Pancreas (tissue), 10 donors: ENCODE measurements around the gene PLSCR1. TPM values are rescaled to one million over a fixed set of nuclear protein-coding genes. Genes with fewer than 3 reads are reported as not detected.

Source experiments
- ATAC-seq, 4 donors: fragments of 200-7000 bp; cut with Tn5 transposase; one replicate each; pipeline versions ENCODE4 v1.8.0 to v1.9.1; 2020; ENCODE audit warnings: mild to moderate bottlenecking in 4 of 4, moderate library complexity in 4 of 4
- DNase-seq, 6 donors: peaks; one replicate each; pipeline ENCODE4 v3.0.0-alpha.2; 2020
- FAIRE-seq: peaks from 2 replicates; lab custom pipeline; 2012; peaks lifted over from hg19 to GRCh38; lab: Jason Lieb, UNC
- H3K27ac ChIP-seq, 4 donors: fragments of 200-600 bp; sonication (generic); 1 replicate in 3 of 4; 2 replicates in 1 of 4; pipeline versions ENCODE4 v1.5.0 to v1.8.0; 2020
- H3K27me3 ChIP-seq, 4 donors: fragments of 200-600 bp; one replicate each; pipeline ENCODE4 v1.8.0; 2021
- H3K36me3 ChIP-seq, 3 donors: fragments of 200-600 bp; sonication (generic) in 1 of 3; one replicate each; pipeline versions ENCODE4 v1.5.0 to v1.8.0; 2020 to 2021
- H3K4me1 ChIP-seq, 3 donors: fragments of 200-600 bp; one replicate each; pipeline ENCODE4 v1.8.0; 2021
- H3K4me3 ChIP-seq, 4 donors: fragments of 200-600 bp; sonication (generic) in 2 of 4; one replicate each; pipeline versions ENCODE4 v1.5.0 to v1.8.0; 2020 to 2021
- H3K9me3 ChIP-seq, 4 donors: fragments of 200-600 bp; one replicate each; pipeline ENCODE4 v1.8.0; 2021
- WGBS, 2 donors: extraction: QIAGEN DNeasy Blood & Tissue Kit; methylation state at CpG; one replicate each; pipeline ENCODE4 v1.1.7; 2013; 5-methylcytosine and 5-hydroxymethylcytosine counted together
- intact Hi-C, 3 donors: fragments of 100-400 bp; cut with DNase I; formaldehyde crosslinking; loops; one replicate each; pipeline versions ENCODE4 v1.11.1 to v1.14.2; 2022
- polyA plus RNA-seq, 2 donors: library from polyadenylated mRNA; stranded (reverse); fragments of 200-250 nt; gene quantifications; one replicate each; pipeline ENCODE4 v1.2.3, GENCODE V29; 2013
- total RNA-seq, 6 donors: library from RNA; stranded (reverse); fragmentation: NEBNext Ultra II Directional in 4 of 6; extraction: Animal tissue kit (Norgen Biotek cat#: 25700) in 4 of 6; gene quantifications; one replicate each; pipeline versions ENCODE4 v1.2.1 to v1.2.4, GENCODE V29; 2021 to 2023
- TF ChIP-seq, protein P1 (sequence below), 4 donors: fragments of 200-600 bp; sonication (generic) in 3 of 4; IDR thresholded peaks; one replicate each; pipeline versions ENCODE4 v1.5.0 to v1.8.0; 2021; ENCODE audit warnings: antibody characterized with exemption in 4 of 4
- donor health status: healthy with polysubstance abuse.
- donor health status: DM: no; HTN: no; CAD: no; lungs with moderate emphysema.
- donor health status: DM: no; HTN: no; CAD: no.
- donor health status: control.
- donor health status: control.
- donor health status: Bipolar disorder and iron deficiency.
- donor health status: DM: yes; HTN: yes; CAD: no.
- donor health status: DM: no; HTN: no; CAD: no.
- donor health status: DM: no; HTN: no; CAD: no.
- donor health status: DM: yes; HTN: yes; CAD: no.

The PLSCR1 gene
- total and polyA plus RNA-seq, 8 donors = 23.8 to 117 (median 40.7) TPM

DNA sequence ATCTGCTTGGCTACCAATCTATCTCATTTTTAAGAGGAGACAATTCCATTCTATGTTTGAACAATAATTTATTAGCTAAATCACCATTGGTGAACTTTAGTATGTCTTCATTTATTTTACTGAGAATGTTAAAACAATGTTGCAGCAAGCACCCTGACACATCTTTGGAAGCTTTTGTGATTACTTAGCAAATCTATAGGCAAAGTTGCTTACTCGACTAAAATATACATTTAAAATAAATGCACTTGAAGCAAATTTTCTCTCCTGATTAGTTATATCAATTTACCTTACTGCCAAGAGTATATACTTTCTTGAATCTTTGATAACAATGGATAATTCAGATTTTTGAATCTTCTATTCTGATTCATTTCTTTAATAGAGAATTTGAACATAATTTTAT is 29.8 kb upstream of the PLSCR1 start:
- Histone ChIP-seq H3K27me3 (no peaks in the 10 kb centered on the region), H3K27ac (no peak overlapping the region), H3K4me3 (no peak overlapping the region), H3K9me3 (no peaks in the 10 kb centered on the region), H3K36me3 (no peaks in the 10 kb centered on the region), H3K4me1 (no peaks in the 10 kb centered on the region)
- intact Hi-C loops = no loop called here
- TF ChIP-seq, protein P1, sequence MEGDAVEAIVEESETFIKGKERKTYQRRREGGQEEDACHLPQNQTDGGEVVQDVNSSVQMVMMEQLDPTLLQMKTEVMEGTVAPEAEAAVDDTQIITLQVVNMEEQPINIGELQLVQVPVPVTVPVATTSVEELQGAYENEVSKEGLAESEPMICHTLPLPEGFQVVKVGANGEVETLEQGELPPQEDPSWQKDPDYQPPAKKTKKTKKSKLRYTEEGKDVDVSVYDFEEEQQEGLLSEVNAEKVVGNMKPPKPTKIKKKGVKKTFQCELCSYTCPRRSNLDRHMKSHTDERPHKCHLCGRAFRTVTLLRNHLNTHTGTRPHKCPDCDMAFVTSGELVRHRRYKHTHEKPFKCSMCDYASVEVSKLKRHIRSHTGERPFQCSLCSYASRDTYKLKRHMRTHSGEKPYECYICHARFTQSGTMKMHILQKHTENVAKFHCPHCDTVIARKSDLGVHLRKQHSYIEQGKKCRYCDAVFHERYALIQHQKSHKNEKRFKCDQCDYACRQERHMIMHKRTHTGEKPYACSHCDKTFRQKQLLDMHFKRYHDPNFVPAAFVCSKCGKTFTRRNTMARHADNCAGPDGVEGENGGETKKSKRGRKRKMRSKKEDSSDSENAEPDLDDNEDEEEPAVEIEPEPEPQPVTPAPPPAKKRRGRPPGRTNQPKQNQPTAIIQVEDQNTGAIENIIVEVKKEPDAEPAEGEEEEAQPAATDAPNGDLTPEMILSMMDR (IDR thresholded peaks at IDR 0.05) = no peak
- 33 to 48% methylated on average over 1 of the region's 1 CpG for WGBS, 2 donors
- ATAC-seq = no peak
- no peak for FAIRE-seq
- no peak for DNase-seq

DNA sequence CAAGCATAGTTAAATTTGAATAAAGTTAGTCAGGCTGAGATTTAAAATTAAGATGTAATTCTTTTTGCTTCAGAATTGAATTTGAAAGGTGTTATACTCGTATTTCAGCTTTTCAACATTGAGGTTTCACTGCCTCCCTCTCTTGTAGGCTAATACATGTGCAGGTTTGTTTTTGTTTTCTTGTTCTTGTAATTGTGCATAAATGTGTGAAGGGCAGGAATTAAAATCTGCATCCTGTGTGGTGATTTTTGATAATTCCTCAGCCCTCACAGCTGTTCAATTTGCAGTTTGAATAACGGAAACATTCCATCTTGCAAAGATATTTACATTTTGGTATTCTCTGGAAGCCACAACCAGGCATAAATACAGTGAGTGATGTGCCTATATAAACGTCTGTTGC is 24.9 kb upstream of the PLSCR1 start:
- FAIRE-seq = no peak
- no peaks in the 10 kb centered on the region for H3K27me3 ChIP-seq
- 42 to 62% methylated on average over 3 of the region's 3 CpGs for WGBS, 2 donors

DNA sequence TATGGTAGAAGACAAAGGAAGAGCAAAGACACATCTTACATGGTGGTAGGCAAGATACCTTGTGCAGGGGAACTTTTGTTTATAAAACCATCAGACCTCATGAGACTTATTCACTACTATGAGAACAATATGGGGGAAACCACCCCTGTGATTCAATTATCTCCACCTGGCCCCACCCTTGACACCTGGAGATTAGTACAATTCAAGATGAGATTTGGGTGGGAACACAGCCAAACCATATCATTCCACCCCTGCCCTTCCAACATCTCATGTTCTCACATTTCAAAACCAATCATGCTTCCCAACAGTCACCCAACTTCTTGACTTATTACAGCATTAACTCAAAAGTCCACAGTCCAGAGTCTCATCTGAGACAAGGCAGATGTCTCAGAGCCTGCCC is 21.7 kb upstream of the PLSCR1 start:
- FAIRE-seq = no peak
- intact Hi-C loops = no loop called here
- no peak for ATAC-seq

More for the DNA sequence above, 24.9 kb upstream of the PLSCR1 start:
- DNase-seq = no peak
- TF ChIP-seq, protein P1 (IDR thresholded peaks at IDR 0.05) = no peak
- intact Hi-C loops = no loop called here
- no peak for ATAC-seq
- Histone ChIP-seq H3K4me1 (no peaks in the 10 kb centered on the region), H3K27ac (no peak overlapping the region), H3K9me3 (no peaks in the 10 kb centered on the region), H3K36me3 (no peaks in the 10 kb centered on the region), H3K4me3 (no peak overlapping the region)

DNA sequence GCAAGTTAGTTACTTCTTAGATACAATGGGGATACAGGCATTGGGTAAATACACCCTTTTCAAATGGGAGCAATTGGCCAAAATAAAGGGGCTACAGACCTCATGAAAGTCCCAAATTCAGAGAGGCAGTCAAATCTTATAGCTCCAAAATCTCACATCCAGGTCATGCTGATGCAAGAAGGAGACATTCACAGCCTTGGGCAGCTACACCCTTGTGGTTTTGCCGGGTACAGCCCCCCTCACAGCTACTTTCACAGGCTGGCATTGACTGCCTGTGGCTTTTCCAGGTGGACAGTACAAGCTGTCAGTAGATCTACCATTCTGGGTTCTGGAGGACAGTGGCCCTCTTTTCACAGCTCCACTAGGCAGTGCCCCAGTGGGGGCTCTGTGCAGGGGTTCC is 17.5 kb upstream of the PLSCR1 start:
- Histone ChIP-seq H3K4me3 (no peak overlapping the region), H3K27me3 (no peaks in the 10 kb centered on the region), H3K9me3 (no peaks in the 10 kb centered on the region), H3K4me1 (no peaks in the 10 kb centered on the region), H3K27ac (no peak overlapping the region), H3K36me3 (no peaks in the 10 kb centered on the region)
- FAIRE-seq (no peak), ATAC-seq (no peak), DNase-seq (no peak)
- TF ChIP-seq, protein P1 (IDR thresholded peaks at IDR 0.05) = no peak
- intact Hi-C loops = no loop called here
- 84 to 87% methylated on average over 1 of the region's 1 CpG for WGBS, 2 donors

More for the DNA sequence above, 21.7 kb upstream of the PLSCR1 start:
- H3K4me3 ChIP-seq = no peak overlapping the region
- TF ChIP-seq, protein P1 (IDR thresholded peaks at IDR 0.05) = no peak
- no peak overlapping the region for H3K27ac ChIP-seq
- H3K27me3 ChIP-seq = no peaks in the 10 kb centered on the region
- no peak for DNase-seq
- H3K36me3 ChIP-seq = no peaks in the 10 kb centered on the region
- no peaks in the 10 kb centered on the region for H3K9me3 ChIP-seq
- no peaks in the 10 kb centered on the region for H3K4me1 ChIP-seq

DNA sequence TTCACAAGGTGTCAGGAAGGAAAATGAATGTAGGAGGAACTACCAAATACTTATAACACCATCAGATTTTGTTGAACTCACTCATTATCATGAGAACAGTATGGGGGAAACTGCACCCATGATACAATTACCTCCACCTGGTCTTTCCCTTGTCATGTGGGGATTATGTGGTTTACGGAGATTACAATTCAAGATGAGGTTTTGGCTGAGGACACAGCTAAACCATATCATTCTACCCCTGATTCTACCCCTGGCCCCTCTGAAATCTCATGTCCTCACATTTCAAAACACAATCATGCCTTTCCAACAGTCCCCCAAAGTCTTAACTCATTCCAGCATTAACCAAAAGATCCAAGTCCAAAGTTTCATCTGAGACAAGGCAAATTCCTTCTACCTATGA is 17.1 kb upstream of the PLSCR1 start:
- no peak overlapping the region for H3K27ac ChIP-seq
- H3K36me3 ChIP-seq = no peaks in the 10 kb centered on the region
- DNase-seq = no peak
- H3K4me3 ChIP-seq = no peak overlapping the region
- H3K4me1 ChIP-seq = no peaks in the 10 kb centered on the region
- FAIRE-seq = no peak
- H3K27me3 ChIP-seq = no peaks in the 10 kb centered on the region
- intact Hi-C loops = no loop called here
- ATAC-seq = no peak
- H3K9me3 ChIP-seq = no peaks in the 10 kb centered on the region
- 92 to 93% methylated on average over 1 of the region's 1 CpG for WGBS, 2 donors
- TF ChIP-seq, protein P1 (IDR thresholded peaks at IDR 0.05) = no peak
